HCEC 1CT (cell line): ENCODE data around the gene ROR1.
A peak's percentile ranks its signal among the peaks of the same experiment; 100 is the strongest.

Experiments used
- DNase-seq: peaks from one replicate; pipeline ENCODE4 v3.0.0-alpha.2; 2017

Gene ROR1

DNA sequence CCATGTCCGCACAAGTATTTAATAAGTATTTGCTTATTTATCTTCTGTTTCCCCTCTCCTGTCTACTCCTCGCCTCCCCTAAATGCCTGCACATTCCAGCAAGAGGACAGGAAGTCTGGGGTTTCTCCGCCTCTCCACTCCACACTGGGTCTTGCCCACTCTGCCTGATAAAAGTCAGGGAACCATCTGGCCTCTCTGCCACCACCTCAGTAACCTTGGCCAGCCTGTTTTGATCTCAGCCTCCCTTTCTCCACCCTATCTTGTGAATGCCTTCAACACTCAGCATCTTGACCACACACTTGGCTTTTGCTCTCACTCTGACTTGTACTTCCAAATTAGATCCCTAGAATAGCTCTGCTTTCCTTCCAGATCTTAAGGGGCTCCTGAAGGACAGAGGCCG is 264.3 kb downstream of the ROR1 start:
- peak; percentile 21 for DNase-seq

GRCh38 chr1:64038965-64039364 is 265.1 kb downstream of the ROR1 start:
- DNase-seq: peak; percentile 67

DNA sequence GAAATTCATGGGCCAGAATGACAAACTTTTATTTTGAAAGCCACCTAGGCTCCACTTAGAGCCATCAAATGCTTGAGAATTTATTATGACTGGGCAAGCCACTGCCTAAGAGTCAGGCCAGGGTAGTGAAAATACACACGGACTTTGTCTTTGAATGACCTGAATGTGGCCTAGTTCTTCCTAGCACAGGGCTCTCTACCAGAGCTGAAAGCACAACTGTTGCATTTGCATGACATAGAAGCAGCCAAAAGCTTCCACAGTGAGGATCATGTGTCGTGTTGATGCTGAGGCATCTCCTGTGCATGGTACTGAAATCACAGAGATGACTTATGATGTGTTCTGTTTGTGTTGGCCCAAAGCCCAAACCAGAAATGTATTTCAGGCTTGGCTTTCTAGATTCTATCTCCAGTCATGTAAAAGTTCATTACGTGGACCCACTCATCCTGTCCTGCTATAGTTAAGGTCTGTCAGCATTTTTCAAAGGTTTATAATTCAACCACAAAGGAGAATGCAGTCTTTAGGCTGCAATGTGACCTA is 265.6 kb downstream of the ROR1 start:
- peak; percentile 97 for DNase-seq

DNA sequence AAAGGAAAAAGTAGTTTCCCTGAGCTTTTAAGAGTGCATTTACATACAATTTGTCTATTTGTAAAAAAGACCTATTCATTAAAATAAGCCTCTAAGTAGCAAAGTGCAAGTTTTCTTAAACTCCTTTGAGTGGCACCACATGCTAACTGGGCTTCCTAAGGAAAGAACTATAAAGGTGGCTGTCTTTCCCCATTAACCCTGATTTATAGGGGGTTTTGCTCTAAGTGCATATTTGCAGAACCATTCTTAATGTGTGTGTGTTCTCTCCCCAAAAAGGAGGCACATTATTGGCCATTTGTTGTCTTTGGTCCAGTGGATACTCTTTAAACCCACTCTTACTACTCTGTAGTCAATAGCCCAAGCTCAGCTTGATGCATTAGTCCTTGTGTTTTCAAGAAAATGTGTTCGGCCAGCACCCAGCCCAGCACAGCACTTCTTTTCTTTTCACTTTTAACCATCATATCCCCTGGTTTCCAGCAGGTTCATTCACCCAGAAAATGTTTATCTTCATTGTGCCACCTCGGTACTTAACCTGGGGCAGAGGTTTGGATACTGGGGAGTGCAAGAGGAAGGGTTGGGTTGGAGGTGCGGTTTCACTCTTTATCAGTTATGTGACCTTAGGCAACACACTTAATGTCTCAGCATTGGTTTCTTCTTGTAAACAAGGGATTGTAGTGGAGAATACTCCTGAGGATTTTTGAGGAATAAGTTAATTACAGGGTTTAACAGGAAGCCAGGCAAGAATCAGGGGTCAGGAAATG is 267.7 kb downstream of the ROR1 start:
- DNase-seq: no peak

GRCh38 chr1:64042331-64043100 is 268.7 kb downstream of the ROR1 start:
- DNase-seq: peak; percentile 98

DNA sequence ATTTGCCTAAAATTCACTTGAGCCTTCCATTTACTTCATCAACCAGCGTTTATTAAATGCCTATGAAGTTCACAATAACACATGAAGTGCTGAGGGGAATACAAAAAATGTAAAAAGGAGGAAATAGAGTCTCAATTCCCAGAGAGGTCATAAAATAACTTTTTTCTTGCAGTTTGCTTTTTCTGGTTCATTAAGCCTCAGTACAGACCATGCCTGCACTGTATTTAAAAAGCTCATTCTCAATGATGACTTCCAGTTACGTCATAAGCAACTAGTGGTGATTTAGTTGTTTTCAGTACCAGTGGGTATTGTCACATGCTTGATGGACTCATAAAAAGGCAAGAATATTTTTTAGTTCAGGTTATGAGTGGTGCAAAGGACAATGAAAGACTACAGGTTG is 269.5 kb downstream of the ROR1 start:
- no peak for DNase-seq

DNA sequence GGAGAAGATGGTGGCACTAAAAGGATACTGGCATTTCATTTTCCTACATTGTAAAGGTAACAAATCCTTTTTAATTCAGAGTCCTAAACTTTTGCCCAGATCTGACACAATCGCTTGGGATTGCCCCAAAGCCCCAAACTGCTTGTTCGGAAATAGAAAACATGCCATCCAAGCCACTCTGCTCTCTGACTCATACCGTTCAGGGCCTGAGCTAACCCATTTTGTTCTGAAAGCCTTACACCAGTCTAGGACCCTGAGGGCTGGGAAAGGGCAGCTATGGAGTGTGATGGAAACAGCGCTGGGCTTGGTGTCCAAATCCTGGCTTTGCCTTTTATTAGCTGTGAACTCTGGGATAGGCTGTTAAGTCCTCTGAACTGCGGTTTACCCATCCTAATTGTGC is 270.2 kb downstream of the ROR1 start:
- no peak for DNase-seq

DNA sequence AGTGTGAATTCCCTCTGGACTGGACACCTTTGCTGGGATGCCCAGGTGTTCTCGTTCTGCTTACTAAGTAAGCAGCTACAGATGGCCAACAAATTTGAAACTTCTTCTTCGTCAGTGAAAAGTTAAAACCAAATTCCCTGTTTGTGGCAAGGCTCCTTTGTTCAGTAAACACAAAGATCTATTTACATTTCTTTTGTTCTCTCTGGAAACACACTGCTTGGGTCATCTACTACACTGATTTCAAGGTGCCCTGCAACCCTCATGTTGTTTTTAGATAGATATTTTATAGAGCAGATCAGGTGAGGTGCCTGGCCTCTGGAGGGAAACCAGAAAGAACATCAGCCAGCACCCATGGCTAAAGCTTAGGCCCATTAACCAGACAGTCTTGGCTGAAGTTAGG is 272.4 kb downstream of the ROR1 start:
- DNase-seq: no peak

DNA sequence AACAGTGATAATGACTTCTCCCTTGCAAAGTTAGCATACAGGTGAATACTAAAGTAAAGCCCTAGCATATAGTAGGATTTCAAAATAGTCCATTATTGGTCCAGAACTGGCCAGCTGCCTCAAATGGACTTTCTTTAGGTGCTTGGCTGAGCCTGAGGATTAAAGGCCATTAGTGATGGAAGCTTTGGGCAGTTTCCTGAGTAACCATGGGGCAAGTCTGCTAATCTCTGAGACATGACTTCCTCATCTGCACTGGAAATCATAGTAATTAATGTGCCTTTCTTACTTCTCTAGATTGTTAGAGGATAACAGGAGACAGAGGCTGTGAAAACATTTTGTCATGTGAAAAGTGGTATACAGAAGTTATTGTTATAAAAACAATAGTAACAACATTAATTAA is 273.1 kb downstream of the ROR1 start:
- no peak for DNase-seq

- no peak for DNase-seq
Observed at GRCh38 chr1:64047549-64047996, 273.8 kb downstream of the ROR1 start.

DNA sequence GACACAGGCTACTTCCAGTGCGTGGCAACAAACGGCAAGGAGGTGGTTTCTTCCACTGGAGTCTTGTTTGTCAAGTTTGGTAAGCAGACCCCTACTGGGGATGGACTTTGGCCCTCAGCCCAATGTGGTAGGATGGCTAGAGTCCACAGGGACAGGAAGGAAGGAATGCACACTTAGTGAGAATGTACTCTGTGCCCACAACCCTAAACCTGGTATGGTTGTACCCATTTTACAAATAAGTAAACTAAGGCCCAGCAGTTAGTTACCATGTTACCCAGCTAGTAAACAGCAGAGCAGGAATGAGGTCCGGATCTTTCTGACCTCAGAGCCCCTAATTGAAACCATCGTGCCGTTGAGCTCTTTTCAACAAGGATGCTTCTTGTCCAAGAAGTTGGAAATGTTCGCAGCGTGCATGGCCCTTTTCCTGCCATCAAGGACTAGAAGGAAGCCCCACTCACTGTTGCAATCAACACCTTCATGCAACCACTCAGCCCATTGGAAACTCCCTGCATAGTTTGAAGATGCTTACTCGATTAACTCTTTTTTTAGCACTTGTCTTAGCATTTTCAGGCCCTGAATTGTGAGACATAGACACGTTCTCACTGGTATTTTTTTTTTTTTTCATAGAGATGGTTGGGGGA is 276.2 kb downstream of the ROR1 start:
- no peak for DNase-seq

GRCh38 chr1:64050601-64051000 is 276.8 kb downstream of the ROR1 start:
- DNase-seq: no peak

- DNase-seq: no peak
Observed at GRCh38 chr1:64051796-64052195, 278.0 kb downstream of the ROR1 start.

DNA sequence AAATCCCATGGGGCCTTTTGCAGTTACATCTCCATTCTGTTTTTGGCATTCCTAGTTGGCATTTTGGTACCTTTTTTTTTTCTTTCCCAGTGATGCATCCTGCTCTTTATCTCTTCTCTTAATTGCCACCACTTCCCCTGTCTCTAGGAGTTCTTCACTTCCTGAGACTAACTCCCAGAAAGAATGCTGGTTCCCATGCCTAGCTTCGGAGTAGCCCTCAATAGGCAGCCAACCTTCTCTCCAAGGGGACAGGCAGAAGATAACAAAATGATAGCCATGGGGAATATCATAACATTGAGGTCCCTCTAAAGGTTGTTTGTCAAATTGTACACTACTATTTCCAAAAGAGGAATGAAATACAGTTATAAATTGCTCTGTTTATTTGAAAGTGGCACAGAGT is 279.0 kb downstream of the ROR1 start:
- no peak for DNase-seq

- no peak for DNase-seq
Observed at GRCh38 chr1:64055310-64055709, 281.5 kb downstream of the ROR1 start.

GRCh38 chr1:64059556-64059955 is 285.7 kb downstream of the ROR1 start:
- no peak for DNase-seq

DNA sequence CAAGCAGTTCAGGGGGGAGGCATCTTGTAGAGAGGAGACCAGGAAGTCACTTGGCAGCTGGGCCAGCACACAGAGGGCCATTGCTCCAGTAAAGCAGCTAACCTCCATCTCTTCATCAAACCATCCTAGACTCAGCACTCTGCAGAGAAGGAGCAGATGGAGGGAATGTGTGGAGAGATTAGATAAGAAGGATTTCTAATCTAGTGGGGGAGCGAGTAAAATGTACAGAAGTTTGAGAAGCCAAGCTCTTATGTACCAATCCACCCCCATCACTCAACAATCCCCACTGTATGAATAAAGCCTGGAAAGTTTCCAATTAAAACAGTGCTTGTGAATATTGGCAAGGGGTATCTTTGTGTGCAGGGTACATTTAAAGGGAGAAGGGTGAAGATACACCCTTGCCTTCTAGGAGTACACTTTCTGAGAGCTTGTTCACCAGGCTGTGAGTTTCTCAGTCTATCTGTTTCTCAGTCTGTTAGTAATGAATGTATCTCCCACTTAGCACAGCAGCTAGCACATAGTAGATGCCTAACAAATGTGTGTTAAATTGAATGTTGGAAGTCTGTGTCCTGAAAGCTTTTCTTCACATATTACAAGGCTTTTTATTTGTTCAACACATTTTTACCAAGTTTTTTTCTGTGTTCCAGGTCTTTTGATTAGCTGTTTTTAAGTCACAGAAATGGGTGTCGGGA is 286.9 kb downstream of the ROR1 start:
- no peak for DNase-seq

- no peak for DNase-seq
Observed at GRCh38 chr1:64061430-64062104, 287.8 kb downstream of the ROR1 start.

DNA sequence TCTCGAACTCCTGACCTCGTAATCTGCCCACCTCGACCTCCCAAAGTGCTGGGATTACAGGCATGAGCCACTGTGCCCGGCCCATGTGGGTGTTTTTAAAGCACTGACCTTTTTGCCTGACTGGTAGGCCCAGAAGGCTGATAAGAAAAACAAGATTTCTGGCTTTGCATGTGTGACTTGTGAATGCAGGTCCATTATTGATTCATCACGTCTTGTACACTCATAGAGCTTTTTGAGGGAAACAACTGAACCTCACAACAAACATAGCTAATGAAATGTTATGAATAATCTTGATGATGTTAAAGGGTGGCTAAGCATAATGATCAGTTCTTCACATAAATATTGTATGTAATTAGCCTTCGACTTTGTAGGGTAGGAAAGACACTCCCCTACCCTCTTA is 288.7 kb downstream of the ROR1 start:
- no peak for DNase-seq

- peak; percentile 6 for DNase-seq
Observed at GRCh38 chr1:64062941-64063581, 289.2 kb downstream of the ROR1 start.

DNA sequence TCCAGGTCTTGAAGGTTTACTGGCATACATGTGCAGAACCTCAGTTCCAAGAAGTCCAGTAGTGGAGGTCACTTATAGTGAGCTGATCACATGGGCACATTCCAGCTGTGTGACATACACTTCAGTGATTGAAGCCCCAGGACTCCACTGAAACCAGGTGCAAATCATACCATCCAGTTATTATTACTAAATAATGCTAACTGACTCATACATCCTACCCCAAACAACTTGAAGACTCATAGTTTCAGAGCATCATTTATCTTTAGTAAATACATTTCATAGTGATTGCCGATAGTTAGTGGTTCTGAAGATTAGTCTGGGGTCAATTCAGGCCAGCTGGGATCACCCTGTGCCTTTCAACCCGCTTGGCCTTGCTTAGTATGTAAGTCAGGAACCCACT is 291.8 kb downstream of the ROR1 start:
- peak; percentile 51 for DNase-seq
